Erythroblast (primary cell): Measurements from ENCODE around the gene MACROD2.

ENCODE experiments used
- DNase-seq, 2 experiments: peaks; one replicate each; lab custom pipeline; 2025; lab: John Stamatoyannopoulos, UW
- GATA1 ChIP-seq: IDR thresholded peaks from 2 replicates; pipeline ENCODE4 v1.6.1; 2011; ENCODE audit warnings: low read depth, mild to moderate bottlenecking, control low read depth, low read length, moderate library complexity
- POLR2A ChIP-seq: IDR thresholded peaks from 2 replicates; pipeline ENCODE4 v1.6.1; 2011; ENCODE audit warnings: mild to moderate bottlenecking, low read length

MACROD2 gene

DNA sequence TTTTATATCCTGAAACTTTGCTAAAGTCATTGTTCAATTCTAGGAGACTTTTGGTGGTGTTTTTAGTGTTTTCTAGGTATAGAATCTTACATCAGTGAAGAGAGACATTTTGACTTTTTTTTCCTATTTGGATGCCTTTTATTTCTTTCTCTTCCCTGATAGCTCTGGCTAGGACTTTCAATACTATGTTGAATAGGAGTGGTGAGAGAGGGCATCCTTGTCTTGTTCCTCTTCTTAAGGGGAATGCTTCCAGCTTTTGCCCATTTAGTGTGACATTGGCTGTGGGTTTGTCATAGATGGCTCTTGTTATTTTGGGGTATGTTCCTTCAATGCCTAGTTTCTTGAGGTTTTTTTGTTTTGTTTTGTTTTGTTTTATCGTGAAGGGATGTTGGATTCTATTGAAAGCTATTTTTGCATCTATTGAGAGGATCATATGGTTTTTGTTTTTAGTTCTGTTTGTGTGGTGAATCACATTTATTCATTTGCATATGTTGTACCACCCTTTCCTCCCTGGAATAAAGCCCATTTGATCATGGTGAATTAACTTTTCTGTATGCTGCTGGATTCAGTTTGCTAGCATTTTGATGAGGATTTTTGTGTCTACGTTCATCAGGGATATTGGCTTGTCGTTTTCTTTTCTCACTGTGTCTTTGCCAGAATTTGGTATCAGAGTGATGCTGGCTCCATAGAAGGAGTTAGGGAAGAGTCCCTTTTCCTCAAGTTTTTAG lies 882.1 kb downstream of the MACROD2 start:
- TF ChIP-seq GATA1 (no peak), POLR2A (no peak)
- no peak for DNase-seq

DNA sequence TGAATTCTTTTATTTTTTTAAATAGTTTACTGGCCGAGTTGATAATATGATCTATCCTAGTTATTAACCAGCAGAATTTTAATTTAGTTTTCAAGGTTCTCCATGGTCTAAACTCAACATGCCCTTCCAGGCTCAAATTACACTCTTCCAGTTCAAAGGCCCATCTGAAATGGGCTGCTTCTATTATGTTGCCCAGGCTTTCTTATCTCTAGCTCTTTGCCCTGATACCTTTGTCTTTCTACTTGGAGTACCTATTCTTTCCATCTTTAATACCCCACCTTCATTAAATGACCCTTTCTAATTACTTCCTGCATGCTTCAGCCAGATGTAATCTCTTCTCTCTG lies 883.3 kb downstream of the MACROD2 start:
- no peak for DNase-seq
- no peak for TF ChIP-seq GATA1
- no peak for TF ChIP-seq POLR2A

DNA sequence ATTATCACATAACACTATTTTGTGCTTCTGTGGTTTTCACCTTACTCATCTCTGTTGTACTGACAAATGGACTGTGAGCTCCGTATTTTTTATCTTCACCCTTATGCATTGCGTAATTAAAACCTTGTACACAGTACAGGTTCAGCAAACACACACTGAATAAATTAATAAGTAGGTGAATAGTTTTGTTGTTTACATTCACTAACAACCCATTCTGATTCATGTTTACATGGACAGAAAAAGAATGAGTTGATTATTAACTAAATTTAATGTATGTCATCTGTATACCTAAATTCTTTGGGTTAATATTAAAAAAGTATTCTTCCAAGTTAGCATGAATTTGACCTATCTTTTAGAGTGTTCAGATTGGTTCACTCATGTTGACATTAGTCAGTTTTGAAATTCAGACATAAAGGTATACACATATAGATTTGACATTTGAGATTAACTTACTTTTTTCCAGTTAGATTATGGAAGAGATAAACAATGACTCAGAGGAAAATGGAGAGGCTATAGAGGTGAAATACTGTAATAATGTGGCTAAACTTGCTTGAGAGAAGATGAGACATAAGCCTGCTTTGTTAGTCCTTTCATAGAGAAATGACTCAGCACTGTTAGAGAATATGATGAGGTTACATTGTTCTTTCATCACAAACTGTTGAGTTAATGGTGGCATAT lies 883.8 kb downstream of the MACROD2 start:
- no peak for DNase-seq
- TF ChIP-seq POLR2A = no peak
- no peak for TF ChIP-seq GATA1

GRCh38 chr20:14879839-14880238 lies 884.5 kb downstream of the MACROD2 start:
- TF ChIP-seq GATA1 (no peak), POLR2A (no peak)
- DNase-seq = no peak

- TF ChIP-seq POLR2A (no peak), GATA1 (no peak)
- no peak for DNase-seq
These were observed 886.2 kb downstream of the MACROD2 start for GRCh38 chr20:14881518-14881917.

DNA sequence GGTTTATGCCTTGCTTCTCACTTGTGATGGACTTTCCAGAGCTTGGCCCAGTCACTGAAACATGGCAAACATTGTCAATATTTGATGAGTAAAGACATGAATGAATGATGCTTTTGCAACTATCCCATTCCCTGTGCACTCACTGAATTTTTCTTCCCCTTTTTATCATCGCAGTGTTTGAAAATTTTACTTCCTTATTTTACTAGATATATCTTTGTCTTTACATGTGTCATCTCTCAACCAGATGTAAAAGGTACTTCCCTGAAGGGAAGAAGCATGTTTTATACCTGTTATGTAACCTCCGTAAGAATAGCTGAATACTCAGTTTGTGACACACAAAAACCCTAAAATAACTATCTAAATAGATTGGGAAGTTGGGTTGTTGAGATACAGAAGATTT lies 886.8 kb downstream of the MACROD2 start:
- no peak for DNase-seq
- TF ChIP-seq GATA1 = no peak
- no peak for TF ChIP-seq POLR2A

GRCh38 chr20:14882846-14883245 lies 887.5 kb downstream of the MACROD2 start:
- no peak for TF ChIP-seq POLR2A
- no peak for TF ChIP-seq GATA1
- no peak for DNase-seq

GRCh38 chr20:14883324-14883723 lies 888.0 kb downstream of the MACROD2 start:
- TF ChIP-seq POLR2A = no peak
- TF ChIP-seq GATA1 = no peak
- no peak for DNase-seq

DNA sequence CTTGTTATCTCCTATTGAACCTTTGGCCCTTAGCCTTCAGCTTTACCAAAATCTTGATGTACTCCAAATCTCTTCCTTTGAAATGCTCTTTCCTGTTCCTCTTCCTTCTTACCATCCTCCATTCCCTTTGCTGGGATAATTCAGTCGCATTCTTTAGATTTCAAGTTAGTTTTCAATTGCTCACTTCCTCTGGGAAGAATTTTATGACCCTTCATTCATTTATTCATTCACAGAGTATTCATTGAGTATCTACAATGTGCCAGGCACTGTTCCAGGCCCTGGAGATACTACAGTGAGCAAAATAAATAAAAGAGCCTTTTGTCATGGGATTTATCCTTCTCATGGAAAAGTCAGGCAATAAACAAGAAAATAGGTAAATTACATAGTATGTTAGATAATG lies 890.3 kb downstream of the MACROD2 start:
- TF ChIP-seq GATA1 (no peak), POLR2A (no peak)
- no peak for DNase-seq

- DNase-seq = no peak
- TF ChIP-seq POLR2A (no peak), GATA1 (no peak)
These were observed 892.8 kb downstream of the MACROD2 start for GRCh38 chr20:14888134-14888533.

DNA sequence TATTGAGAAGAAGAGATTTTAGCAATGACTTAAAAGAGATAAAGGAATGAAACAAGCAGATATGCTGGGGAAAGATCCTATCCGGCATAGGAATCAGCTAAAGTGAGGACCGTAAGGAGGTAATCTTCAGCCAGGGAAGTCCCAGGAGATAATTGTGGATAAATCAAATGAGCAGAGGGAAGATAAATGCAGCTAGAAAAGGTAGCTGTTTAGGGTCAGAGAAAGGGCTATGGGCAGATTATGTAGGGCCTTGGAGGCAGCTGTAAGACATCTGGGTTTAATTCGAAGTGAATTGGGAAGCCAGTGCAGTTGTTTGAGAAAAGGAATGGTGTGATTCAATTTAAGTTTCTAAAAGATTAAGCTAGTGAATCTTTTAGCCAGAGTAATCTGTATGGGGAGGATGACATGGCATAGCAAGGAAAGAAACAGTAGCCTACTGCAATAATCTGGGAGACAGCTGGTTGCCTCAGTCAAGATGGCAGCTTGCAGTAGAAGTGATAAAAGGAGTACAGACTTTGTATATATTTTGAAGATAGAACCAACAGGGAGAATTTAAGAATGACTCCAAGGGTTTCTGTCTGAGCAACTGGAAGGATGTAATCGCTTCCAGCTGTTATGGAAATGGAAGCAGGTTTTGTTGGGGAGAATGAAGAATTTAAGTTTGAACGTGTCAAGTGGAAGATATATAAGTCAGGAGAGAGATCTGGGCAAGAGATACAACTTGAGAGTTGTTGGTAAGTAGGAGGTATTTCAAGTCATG lies 894.4 kb downstream of the MACROD2 start:
- TF ChIP-seq GATA1 (no peak), POLR2A (no peak)

GRCh38 chr20:14890713-14891112 lies 895.4 kb downstream of the MACROD2 start:
- DNase-seq = no peak
- no peak for TF ChIP-seq GATA1
- TF ChIP-seq POLR2A = no peak

More for the DNA sequence above, 894.4 kb downstream of the MACROD2 start:
- DNase-seq = no peak

DNA sequence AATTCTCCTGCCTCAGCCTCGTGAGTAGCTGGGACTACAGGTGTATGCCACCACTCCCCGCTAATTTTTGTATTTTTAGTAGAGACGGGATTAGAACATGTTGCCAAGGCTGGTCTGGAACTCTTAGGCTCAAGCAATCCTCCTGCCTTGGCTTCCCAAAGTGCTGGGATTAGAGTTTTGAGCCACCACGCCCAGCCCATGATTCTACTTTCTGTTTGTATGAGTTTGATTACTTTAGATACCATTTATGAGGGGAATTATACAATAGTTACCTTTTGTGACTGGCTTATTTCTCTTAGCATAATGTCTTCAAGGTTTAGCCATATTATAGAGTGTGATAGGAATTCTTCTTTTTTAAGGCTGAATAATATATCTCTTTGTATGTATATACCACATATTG lies 897.5 kb downstream of the MACROD2 start:
- no peak for TF ChIP-seq GATA1
- TF ChIP-seq POLR2A = no peak
- no peak for DNase-seq

DNA sequence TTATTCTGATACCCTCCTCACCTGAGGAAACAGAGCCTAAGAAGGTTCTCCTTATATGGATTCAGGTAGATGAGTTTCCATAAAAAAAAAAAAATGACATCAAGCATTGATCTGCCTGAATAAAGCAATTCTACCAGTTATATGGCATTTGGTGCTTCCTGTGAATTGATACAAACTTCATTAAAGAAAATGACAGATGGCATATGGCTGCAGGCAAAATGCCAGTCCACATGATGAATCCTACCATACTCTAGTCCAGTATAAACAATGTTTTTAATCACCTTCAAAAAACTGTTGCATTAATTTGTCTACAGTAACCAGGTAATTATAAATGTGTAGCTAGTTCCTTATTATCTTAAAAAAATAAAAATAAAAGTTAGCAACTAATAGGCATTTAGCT lies 901.3 kb downstream of the MACROD2 start:
- TF ChIP-seq POLR2A = no peak
- no peak for DNase-seq

- no peak for TF ChIP-seq POLR2A
- no peak for TF ChIP-seq GATA1
- DNase-seq = no peak
These were observed 902.3 kb downstream of the MACROD2 start for GRCh38 chr20:14897608-14898007.
